KOPT-K1 (cell line): ENCODE data around the gene LAPTM5.
"Not testable (repeated sequence)": the region's sequence is repeated elsewhere in the genome, so short reads cannot be mapped to it uniquely, and the experiment has no call there.

ENCODE experiments used
- H3K27ac ChIP-seq: fragments of 200-600 bp; sonication (generic); 2 replicates; pipeline ENCODE4 v1.5.1; 2016; ENCODE audit warnings: antibody characterized with exemption, mild to moderate bottlenecking, low read depth, low read length; ENCODE audit not compliant: poor library complexity, severe bottlenecking
- H3K36me3 ChIP-seq: fragments of 200-600 bp; sonication (generic); 2 replicates; pipeline ENCODE4 v1.5.1; 2017; ENCODE audit warnings: antibody characterized with exemption, mild to moderate bottlenecking, low read length, moderate library complexity; ENCODE audit not compliant: insufficient read depth
- H3K9me3 ChIP-seq: fragments of 200-600 bp; sonication (generic); 2 replicates; pipeline ENCODE4 v1.5.1; 2017; ENCODE audit warnings: antibody characterized with exemption, low read length, mild to moderate bottlenecking; ENCODE audit not compliant: insufficient read depth, poor library complexity, severe bottlenecking

LAPTM5 gene

DNA sequence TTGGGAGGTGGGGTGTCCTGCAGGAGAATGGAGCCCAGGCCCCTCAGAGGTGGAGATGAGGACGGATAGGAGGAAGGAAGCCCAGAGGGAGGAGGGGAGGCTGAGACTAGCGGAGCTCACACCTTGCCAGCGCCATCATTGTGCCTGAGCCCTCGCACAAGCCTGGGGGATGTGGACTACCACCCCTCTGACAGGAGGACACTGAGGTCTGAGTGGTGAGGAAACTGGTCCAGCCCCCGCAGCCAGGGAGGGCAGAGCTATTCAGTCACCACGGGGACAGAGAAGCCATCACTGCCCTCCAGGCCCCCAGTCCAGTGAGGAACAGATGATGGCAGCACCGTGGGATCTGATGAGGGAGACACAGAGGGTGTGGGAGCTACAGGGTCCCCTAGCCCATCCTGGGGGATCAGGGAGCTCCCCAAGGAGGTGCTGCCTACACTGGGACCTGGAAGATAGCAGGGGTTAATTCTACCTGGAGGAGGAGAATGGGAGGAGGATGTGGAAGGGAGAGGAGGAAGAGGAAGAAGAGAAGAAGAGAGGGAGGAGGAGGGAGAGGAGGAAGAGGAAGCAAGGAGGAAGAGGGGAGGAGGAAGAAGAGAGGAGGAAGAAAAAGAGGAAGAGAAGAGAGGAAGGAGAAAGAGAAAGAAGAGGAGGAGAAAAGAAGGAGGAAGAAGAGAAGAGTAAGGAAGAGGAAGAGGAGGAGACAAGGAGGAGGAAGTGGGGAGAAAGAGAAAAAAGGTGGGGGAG is 65.2 kb downstream of the LAPTM5 start:
- Histone ChIP-seq H3K9me3 (no peaks in the 10 kb centered on the region), H3K27ac (no peak overlapping the region)

DNA sequence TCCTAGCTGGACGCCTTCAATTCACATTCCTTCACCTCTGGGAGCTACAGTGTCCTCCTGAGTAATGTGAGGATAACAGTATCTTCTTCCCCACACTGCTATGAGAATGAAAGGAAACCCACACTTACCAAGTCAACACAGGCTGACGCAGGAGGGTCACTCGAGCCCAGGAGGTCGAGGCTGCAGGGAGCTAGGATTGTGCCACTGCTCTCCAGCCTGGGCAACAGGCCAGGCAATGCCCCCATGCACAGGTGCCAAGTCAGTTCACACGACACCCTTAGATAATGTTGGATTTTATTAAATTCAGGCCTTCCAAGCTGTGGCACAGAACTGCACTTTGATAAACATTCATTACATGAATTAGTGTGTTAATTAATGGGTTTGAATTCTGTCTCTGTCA is 66.1 kb downstream of the LAPTM5 start:
- H3K36me3 ChIP-seq = no peaks in the 10 kb centered on the region
- no peak overlapping the region for H3K27ac ChIP-seq
- H3K9me3 ChIP-seq = no peaks in the 10 kb centered on the region

More for the DNA sequence above, 65.2 kb downstream of the LAPTM5 start:
- H3K36me3 ChIP-seq = no peaks in the 10 kb centered on the region

GRCh38 chr1:30689901-30690645 is 67.5 kb downstream of the LAPTM5 start:
- H3K27ac ChIP-seq = no peak overlapping the region
- no peaks in the 10 kb centered on the region for H3K36me3 ChIP-seq
- no peaks in the 10 kb centered on the region for H3K9me3 ChIP-seq

DNA sequence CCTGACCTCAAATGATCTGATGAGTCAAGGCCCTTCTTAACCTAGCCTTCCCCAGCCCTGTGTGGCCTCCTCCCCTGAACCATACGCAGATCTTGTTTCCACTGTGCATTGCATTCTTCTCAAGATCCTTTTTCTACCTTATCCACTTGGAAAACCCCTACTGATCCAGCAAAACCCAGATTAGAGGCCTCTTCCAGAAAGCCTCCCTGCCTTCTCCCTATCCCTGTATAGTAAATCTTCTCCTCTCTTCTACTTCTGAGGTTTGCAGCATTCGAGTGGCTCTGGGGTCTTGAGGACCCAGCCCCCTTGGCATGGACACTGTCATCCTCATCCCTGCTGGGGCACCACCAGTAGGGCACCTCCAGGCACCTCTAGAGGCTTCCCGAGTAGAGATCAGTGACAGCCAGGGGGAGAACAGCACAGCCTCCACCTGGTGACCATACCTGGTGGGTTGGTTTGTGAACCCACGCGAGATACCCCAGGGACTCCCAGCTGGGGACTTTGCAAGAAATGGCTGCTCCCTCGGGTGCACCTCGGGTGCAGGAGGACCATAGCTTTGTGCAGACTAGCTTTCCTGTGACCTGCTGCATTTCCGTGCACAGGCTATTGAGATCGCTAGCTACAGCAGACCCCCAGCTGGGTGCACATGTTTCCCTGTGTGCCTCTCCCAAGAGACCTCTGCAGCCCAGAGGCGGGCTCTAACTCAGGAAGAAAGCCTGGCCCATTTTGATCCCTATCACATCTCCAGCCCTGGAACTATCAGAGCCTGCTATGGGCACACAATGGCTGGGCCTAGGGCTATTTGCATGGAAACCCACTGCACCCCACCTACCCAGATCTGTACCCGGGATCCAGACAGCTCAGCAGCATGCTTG is 68.4 kb downstream of the LAPTM5 start:
- H3K27ac ChIP-seq = no peak overlapping the region
- no peaks in the 10 kb centered on the region for H3K36me3 ChIP-seq
- no peaks in the 10 kb centered on the region for H3K9me3 ChIP-seq

DNA sequence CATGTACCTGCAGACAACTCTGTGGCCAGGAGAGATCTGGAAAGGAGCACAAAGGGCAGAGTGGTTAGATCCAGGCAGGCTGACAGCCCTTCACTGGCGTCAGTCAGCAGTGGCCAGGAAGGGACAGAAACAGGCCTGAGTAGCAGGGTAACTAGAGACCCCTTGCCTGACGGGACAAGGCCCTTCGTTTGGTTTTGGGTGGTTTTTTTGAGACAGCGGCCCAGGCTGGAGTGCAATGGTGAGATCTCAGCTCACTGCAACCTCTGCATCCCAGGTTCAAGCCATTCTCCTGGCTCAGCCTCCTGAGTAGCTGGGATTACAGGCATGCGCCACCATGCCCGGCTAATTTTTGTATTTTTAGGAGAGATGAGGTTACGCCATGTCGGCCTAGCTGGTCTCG is 69.1 kb downstream of the LAPTM5 start:
- not testable (repeated sequence) for H3K27ac ChIP-seq, H3K36me3 ChIP-seq, H3K9me3 ChIP-seq

DNA sequence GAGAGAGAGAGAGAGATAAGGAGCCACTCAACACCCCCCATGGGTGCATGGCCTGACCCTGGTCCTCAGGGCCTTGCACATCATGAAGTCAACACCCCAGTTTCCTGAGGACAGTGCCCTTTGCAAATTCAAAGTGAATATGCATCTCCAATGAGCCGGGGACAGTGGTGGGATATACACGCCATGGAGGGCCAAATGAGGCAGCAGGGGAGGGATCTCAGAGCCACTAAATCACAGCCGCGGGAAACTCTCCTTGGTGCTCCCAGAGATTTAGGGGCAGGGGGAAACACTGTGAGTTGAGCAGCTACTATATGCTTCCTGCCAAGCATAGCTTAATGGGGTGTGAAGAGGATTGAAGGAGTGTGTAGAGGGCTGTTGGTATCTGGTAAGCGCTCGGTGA is 69.7 kb downstream of the LAPTM5 start:
- Histone ChIP-seq H3K9me3 (no peaks in the 10 kb centered on the region), H3K36me3 (no peaks in the 10 kb centered on the region), H3K27ac (no peak overlapping the region)

- Histone ChIP-seq H3K9me3 (no peaks in the 10 kb centered on the region), H3K36me3 (no peaks in the 10 kb centered on the region), H3K27ac (no peak overlapping the region)
Observed at GRCh38 chr1:30686236-30686935, 71.2 kb downstream of the LAPTM5 start.

GRCh38 chr1:30685796-30686165 is 71.8 kb downstream of the LAPTM5 start:
- Histone ChIP-seq H3K36me3 (no peaks in the 10 kb centered on the region), H3K9me3 (no peaks in the 10 kb centered on the region), H3K27ac (no peak overlapping the region)

DNA sequence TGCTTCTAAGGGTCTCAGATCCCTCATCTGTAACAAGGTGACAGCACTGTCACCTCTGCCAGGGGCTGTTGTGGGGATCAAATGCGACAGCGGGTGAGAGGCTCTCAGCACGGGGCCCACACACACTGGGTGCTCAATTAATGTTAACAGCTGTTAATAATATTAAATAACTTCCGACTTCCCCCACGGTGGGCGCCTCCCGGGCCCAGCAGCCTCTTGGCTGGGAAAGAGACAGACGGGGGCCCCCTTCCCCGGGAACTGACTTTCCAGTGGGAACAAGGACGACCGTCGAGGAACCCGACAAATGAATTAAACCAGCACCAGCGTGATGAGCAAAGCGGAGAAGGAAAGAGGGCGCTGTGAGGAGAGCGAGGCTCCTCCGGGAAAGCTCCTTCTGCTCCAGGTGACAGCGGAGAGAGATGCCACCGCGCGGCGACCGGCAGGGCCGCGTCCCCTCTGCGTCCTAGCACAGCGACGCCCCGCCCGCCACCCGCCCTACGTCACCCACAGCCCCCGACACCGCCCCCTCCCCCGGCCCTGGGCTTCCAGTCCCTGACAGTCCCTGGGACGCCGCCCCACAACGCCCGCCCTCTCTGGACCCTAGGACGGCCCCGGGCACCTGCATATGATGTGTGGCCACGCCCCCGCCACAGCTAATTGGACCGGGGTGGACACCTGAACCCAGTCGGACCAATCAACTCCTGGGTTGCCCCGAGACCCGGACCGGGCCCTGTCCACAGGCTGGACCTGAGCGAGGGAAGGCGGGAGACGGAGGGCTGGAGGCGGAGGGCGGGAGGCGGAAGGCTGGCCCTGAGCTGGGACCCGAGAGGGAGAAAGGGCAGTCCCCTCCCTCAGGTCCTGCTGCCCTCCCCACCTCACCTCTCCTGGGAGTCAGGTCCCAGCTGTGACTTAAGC is 72.4 kb downstream of the LAPTM5 start:
- peaks cover 6% of the 10 kb centered on the region for H3K9me3 ChIP-seq
- no peak overlapping the region for H3K27ac ChIP-seq
- no peaks in the 10 kb centered on the region for H3K36me3 ChIP-seq

DNA sequence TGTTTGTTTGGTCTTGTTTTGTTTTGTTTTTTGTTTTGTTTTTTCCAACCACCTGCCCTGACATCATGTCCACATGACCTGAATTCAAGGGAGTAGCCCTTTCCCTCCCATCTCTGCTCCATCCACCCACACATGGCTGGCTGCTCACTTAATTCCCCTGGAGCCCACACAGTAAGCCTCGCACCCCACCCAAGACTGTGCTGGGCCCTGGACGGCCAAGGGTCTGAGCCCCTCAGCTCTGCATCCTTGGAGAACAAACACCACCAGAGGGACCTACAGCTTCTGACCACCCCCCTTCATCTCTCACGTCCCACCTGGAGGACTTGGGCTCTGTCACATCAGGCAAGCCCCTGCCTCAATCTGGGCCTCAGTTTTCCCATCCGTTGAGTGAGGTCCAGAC is 73.3 kb downstream of the LAPTM5 start:
- no peak overlapping the region for H3K27ac ChIP-seq
- no peaks in the 10 kb centered on the region for H3K36me3 ChIP-seq
- H3K9me3 ChIP-seq = peaks cover 15% of the 10 kb centered on the region

DNA sequence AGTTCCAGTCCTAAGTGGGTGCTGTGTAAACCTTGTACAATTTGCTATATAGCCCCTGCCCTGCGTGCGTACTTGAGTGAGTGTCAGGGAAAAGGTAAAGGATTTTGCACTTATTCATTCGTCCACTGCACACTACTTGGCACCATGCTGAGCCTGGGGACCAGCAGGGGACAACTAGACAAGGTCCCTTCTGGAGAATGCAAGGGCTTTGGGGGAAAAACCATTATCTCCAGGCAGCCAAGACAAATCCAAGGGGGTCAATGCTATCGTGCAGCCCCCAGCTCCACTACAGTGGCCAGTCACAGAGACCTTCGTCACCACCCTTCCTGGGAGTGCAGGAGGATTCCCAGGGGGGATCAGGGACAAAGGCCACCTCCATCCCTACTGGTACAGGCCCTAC is 73.9 kb downstream of the LAPTM5 start:
- H3K27ac ChIP-seq = no peak overlapping the region
- H3K9me3 ChIP-seq = peaks cover 21% of the 10 kb centered on the region
- no peaks in the 10 kb centered on the region for H3K36me3 ChIP-seq
